CD4-positive, alpha-beta T cell treated with Interleukin-6 at 100 ng/mL for 8 hours (primary cell): ENCODE measurements around the gene NTN3.
A peak's percentile ranks its signal among the peaks of the same experiment; 100 is the strongest.
"Not testable (repeated sequence)": the region's sequence is repeated elsewhere in the genome, so short reads cannot be mapped to it uniquely, and the experiment has no call there.

Experiments used
- DNase-seq: peaks from one replicate; pipeline ENCODE4 v3.0.0-alpha.2; 2020; ENCODE audit warnings: mixed read lengths, low spot score

The NTN3 gene

GRCh38 chr16:2479996-2480395 lies 8.9 kb downstream of the NTN3 start:
- DNase-seq = not testable (repeated sequence)

DNA sequence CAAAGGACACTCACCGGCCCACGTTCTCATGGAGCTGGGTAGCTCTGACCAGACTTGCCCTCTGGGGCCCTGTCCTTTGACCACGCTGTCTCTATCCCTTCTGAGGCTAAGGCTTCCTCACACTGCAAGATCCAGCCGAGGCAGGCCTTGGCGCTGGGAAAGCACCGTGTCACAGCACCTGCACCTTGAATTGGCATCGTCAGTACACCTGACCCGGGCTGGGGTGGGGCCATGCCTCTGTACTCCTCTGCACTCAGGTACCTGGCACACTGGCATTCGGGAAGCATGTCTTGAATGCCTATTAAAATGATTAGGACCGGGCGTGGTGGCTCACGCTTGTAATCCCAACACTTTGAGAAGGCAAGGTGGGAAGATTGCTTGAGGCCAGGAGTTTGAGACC lies 9.9 kb downstream of the NTN3 start:
- DNase-seq = no peak

DNA sequence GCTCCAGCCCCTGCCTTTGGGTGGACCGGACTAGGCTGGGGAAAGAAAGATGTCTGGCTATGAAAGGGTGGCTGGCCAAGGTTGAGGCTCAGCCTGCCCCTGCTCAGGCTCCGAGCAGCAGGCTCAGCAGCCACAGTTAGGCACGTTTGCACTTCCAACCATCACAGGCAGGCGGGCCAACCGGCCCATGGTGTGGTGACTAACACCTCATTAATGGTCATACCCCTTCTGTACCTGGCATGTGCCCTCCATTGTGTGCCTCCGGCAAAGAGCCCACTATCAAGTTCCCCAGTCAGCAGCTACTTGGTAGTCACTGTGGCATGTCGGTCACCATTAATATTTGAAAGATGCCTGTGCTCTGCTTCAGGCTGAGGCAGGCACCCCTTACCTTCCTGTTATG lies 10.6 kb downstream of the NTN3 start:
- DNase-seq = no peak

GRCh38 chr16:2482249-2482648 lies 11.2 kb downstream of the NTN3 start:
- no peak for DNase-seq

DNA sequence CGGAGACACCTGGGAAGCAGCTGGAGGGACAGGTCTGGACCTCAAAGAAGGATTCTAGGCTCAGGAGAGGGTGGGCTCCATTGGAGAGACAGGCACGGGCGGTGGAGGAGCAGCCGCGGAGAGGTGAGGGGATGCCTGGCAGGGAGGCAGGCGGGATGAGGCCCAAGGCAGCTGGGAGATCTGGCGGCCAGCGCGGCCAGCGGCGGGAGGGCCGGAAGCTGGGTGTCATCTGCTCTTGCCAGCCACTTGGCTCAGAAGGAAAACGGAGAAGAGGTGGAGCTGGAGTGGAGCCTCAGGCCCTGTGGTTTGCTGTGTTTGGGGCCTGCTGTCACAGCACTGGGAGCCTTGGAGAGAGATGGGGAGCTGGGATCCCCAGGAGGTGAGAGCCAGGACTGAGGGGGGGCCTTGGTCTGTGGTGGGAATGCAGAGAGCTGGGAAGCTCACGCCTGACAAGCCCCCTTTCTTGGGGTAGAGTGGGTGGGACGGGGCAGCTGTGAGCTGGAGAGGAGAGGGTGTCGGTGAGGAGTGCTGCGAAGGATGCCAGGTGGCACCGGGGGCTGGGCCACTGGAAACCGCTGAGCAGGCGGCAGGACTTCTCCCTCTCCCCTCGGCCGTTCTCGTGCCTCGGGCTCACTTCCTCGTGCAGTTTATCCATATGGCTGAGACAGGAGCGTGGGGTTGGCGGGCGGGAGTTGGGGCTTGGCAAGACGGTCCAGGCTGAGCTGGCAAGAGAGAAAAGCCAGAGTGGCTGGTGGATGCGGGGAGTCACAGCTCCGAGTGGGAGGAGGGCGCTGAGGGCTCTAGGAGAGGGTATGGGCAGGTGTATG lies 11.8 kb downstream of the NTN3 start:
- no peak for DNase-seq

DNA sequence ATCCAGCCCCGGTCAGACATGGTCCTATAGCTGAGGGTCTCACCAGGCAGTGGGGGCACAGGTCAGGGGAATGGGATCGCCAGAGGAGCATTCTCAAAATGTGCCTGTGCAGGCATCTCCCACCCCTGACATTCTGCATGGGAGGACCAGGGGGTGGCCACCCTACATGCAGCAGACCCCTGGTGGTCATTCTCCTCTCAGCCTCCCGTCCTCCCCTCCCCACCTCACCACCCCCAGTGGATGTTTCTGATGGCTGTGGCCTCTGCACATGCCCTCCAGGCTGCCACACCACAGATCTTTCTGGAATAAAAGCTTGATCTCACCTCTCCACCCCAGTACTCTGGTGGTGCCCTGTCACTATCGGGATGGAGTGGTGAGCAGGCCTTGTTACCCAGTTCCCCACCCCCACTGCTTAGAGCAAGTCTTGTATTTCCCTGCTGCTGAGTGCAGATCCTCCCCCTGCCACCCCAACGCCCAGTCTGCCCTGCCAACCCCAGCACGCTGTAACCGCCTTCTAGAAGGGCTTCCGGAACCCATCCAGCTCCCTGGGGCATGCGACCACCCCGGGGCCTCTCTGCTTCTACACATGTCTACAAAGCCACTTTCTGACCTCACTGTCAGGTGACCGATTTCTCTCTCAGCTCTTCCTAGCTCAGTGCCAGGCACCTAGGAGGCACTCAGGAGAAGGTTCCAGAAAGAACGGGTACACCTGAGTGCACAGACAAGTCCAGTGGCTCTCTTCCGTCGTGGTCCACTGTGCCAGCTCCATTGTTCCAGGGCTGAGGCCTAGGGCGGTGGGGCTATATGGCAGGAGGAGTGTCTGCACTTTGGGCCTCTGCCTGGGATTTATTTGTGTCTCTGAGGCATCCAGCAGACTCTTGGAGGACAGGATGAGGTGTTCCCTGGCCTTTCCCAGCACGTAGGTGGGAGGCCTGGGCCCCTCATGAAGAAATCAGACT lies 13.1 kb downstream of the NTN3 start:
- no peak for DNase-seq

GRCh38 chr16:2484898-2485508 lies 13.9 kb downstream of the NTN3 start:
- DNase-seq = no peak

DNA sequence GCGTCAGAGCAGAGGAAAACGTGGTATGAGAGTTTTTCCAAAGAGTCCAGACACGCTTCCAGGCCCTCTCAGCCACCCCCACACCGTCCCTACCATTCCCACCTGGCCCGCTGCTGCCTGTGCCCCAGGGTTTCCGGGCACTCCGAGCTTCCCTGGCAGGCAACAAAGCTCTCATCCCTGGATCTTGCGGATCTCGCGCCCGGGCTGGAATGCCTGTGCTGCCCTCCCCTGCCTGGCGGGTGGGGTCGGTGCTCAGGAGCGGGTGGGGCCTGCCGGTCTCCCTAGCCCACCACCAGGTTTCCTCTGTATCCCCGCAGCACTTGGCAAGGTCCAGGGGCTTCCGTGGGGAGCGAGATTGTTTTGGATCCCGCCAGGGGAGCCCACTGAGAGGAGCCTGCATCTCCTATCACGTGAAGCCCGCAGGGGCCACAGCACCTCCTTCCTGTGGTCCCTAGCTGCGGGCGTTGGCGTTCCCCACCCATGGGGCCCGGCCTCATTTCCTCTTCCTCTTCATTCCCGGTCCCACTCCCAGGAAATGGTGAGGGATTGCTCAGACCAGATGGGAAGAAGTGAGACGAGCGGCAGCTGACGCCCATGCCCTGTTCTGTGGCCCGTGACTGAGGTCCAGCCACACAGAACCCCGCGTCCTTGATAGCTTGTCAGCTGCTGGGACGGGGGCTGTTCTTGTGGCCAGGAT lies 14.9 kb downstream of the NTN3 start:
- no peak for DNase-seq

DNA sequence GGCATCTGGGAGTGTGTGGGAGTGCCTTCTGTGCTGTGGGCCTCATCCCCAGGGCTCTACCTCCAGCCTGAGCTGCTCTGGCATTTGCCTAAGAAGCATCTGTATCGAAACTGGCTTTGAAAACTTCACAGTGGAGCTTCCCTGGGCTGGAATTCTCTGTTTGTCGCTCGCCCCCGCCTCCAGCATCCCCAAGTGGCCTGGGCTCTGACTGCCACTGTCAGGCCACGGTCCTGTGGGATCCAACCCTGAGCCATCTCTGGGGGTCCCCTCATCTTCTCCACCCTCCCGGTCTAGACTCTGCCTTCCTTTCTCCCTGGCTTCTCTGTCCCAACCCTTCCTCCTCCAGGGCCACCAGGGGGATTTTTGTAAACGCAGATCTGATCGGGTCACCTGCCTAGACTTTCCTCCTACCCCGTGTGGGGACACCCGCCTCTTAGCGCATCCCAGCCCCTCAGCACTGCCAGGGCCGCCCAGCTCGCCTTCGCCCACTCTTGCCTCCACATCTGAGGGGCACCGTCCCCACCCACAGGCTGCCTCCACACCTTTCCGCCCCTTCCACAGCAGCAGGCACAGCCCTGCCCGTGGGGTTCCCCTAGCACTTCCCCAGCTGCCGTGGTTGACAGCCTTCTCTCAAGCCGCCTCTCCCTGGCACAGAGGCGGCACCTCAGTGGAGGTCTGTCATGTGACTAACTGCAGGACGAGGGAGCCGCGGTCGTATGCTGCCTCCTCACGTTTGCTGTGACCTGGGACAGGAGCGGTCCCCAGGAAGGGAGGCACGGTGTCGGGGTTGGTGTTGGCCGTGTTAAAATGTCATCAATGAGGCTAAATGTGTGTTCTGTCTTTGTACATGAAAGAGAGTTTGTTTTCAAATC lies 15.8 kb downstream of the NTN3 start:
- DNase-seq = peak; percentile 85

DNA sequence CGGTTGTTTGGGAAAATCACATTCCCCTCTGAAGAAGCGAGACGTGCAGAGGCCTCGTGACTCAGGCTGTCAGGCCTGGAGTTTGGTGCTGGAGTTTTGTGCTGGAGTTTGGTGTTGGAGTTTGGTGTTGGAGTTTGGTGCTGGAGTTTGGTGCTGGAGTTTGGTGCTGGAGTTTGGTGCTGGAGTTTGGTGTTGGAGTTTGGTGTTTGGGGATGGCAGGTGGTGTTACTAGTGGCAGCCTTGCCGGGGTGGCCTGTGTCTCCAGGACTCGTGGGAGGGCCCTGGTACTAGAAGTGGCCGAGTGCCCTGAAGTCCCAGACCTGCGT lies 16.4 kb downstream of the NTN3 start:
- DNase-seq = no peak

DNA sequence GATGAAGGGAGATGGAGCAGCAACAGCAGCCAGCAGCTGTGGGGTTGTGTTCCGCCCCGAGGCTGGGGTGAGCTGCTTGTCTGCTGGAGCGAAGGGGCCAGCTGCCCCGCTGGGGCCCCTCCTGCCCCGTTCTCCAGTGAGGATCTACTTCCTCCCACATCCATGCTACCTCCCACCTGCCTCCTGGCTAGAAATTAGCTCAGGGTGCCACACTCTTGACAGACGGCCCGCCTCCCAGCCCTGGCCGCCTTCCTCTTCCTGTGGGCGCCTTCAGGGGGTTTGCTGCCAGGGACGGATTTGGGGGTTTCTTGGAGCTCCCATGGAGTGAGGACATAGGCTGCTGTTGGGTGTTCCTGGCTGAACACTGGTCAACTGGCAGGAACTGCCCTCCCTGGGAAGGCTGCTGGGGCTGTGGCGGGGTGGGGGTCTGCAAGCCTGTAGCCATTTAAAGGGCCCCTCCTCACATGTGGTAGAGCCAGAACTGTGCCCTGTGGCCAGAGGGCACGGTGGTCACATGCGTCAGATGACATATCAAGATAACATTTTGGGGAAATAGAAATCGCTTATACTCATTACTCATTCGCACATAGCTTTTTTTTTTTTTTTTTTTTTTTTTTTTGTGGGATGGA lies 16.9 kb downstream of the NTN3 start:
- no peak for DNase-seq

DNA sequence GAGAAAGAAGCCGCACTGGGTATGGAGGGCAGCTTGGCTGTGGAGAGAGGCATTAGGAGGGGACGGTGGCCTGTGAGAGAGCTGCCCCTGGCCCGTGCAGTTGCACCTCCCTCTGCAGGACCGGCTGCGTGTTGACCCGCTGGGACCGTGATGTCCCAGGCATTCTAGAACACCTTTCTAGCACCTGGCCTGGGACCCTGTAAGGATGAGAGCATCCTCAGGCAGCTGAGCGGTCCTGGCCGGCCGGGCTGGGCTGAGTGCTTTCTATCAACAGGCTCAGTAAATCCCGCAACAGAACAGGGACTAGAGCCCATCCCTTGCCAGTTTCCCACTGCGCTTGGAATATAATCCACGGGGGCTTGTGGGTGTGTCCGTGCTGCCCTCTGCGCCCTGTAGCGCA lies 18.5 kb downstream of the NTN3 start:
- no peak for DNase-seq

GRCh38 chr16:2490190-2491105 lies 19.4 kb downstream of the NTN3 start:
- DNase-seq = no peak

- no peak for DNase-seq
Observed at GRCh38 chr16:2492292-2492691, 21.2 kb downstream of the NTN3 start.

- DNase-seq = no peak
Observed at GRCh38 chr16:2493605-2494004, 22.5 kb downstream of the NTN3 start.

DNA sequence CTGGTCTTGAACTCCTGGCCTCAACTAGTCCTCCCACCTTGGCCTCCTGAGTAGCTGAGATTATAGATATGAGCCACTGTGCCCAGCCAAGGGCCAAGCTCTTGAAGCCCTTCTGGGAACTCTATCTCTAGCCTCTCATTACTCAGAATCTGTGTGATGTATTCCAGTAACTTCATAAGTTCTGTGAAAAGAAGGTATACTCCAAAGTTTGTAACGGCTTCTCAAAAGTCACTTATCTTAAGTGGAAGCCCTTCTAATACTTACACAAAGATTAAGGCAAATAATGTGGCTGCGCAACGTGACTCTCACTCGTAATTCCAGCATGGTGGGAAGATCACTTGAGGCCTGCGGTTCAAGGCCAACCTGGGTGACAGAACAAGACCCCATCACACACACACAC lies 23.5 kb downstream of the NTN3 start:
- DNase-seq = no peak

- no peak for DNase-seq
Observed at GRCh38 chr16:2495041-2495440, 23.9 kb downstream of the NTN3 start.

DNA sequence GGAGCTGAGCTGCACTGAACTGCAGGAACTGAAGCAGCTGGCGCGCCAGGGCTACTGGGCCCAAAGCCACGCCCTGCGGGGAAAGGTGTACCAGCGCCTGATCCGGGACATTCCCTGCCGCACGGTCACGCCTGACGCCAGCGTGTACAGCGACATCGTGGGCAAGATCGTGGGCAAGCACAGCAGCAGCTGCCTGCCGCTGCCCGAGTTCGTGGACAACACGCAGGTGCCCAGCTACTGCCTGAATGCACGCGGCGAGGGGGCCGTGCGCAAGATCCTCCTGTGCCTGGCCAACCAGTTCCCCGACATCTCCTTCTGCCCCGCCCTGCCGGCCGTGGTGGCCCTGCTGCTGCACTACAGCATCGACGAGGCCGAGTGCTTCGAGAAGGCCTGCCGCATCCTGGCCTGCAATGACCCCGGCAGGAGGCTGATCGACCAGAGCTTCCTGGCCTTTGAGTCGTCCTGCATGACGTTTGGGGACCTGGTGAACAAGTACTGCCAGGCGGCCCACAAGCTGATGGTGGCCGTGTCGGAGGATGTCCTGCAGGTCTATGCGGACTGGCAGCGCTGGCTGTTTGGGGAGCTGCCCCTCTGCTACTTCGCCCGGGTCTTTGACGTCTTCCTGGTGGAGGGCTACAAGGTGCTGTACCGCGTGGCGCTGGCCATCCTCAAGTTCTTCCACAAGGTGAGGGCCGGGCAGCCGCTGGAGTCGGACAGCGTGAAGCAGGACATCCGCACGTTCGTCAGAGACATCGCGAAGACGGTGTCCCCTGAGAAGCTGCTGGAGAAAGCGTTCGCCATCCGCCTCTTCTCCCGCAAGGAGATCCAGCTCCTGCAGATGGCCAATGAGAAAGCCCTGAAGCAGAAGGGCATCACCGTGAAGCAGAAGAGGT lies 25.4 kb downstream of the NTN3 start:
- no peak for DNase-seq
